Measurements from ENCODE around the gene PBX4. TPM values are rescaled to one million over a fixed set of nuclear protein-coding genes. Genes with fewer than 3 reads are reported as not detected.

Gene PBX4
- total and polyA plus RNA-seq, 10 of the 15 experiments (the other 5 are each of a cell fraction or from before 2014, with no cell fraction given): 0.18 to 17.3 (median 4.2) TPM

DNA sequence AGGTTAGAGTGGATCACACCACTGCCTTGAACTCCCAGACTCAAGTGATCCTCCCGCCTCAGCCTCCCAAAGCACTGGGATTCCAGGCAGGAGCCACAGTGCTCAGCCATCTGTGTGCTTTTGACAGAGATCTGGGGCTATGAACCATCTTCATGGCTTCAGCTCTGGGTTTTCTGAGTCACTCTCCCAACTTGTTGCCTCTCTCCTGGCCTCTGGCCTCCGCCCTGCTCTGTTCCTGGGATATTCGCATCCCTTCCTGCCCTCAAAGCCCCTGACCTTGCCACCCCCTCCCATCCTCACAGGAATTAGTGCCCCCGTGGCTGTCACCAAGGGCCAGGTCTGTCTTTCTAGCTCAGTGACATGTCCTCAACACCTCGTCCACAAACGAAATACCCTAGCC, 30.7 kb upstream of the PBX4 start (continued):
- no peak for TF ChIP-seq E2F8 (IDR thresholded peaks at IDR 0.05; ENCODE audit: low read depth, partially characterized antibody)
- TF ChIP-seq ATF7 (IDR thresholded peaks at IDR 0.05; ENCODE audit: low read depth): no peak
- no peak for TF ChIP-seq HDAC2 (IDR thresholded peaks at IDR 0.05)
- TF ChIP-seq CBX5 (IDR thresholded peaks at IDR 0.05; ENCODE audit: low read depth): no peak
- TF ChIP-seq, protein P1, sequence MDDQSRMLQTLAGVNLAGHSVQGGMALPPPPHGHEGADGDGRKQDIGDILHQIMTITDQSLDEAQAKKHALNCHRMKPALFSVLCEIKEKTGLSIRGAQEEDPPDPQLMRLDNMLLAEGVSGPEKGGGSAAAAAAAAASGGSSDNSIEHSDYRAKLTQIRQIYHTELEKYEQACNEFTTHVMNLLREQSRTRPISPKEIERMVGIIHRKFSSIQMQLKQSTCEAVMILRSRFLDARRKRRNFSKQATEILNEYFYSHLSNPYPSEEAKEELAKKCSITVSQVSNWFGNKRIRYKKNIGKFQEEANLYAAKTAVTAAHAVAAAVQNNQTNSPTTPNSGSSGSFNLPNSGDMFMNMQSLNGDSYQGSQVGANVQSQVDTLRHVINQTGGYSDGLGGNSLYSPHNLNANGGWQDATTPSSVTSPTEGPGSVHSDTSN (IDR thresholded peaks at IDR 0.05; ENCODE audit: insufficient replicate concordance, low read depth, low read length): no peak
- TF ChIP-seq KLF5 (IDR thresholded peaks at IDR 0.05; ENCODE audit: partially characterized antibody): no peak
- no peak for TF ChIP-seq ZNF274 (IDR thresholded peaks at IDR 0.05; ENCODE audit: insufficient read depth, insufficient read length)
- no peak for TF ChIP-seq USF2 (IDR thresholded peaks at IDR 0.05; ENCODE audit: borderline replicate concordance, low read depth, low read length)
